ENCODE data around the gene SKAP1. TPM values are rescaled to one million over a fixed set of nuclear protein-coding genes. Genes with fewer than 3 reads are reported as not detected.

SKAP1 gene
- total RNA-seq, 1 experiment from 2014 or later, result 0.31 TPM

GRCh38 chr17:48333034-48333530 lies 96.9 kb downstream of the SKAP1 start:
- POLR2A ChIA-PET (ENCODE audit: unreplicated experiment), result no interaction called here
- DNase-seq, result peak in 1 of 2 experiments; percentile 90
- Histone ChIP-seq H3K79me2 (ENCODE audit: low read depth) (no peaks in the 10 kb centered on the region), H4K20me1 (ENCODE audit: insufficient read depth) (no peaks in the 10 kb centered on the region), H2AFZ (no peak overlapping the region), H3K4me2 (peak overlapping the region; percentile 48), H3K9me3 (ENCODE audit: insufficient read depth, low read depth) (no peaks in the 10 kb centered on the region), H3K27ac (peak overlapping the region; percentile 42), H3K4me1 (replicated peaks; ENCODE audit: insufficient read depth) (peaks cover 37% of the 10 kb centered on the region), H3K36me3 (ENCODE audit: low read depth) (no peaks in the 10 kb centered on the region), H3K9me2 (ENCODE audit: insufficient read depth) (no peaks in the 10 kb centered on the region), H3F3A (ENCODE audit: insufficient read depth, low read depth) (0 out of 2 replicates have a peak, but pooled peaks cover 4% of the 10 kb centered on the region), H3K27me3 (ENCODE audit: insufficient read depth, low read depth) (no peaks in the 10 kb centered on the region), H3K4me3 (no peak overlapping the region)
- CTCF ChIA-PET, result interaction anchor here (1.1 to 1.5 kb wide), 3 partner anchors 70 to 140 kb away, joined by 3 to 4 read pairs (median 4); no protein-coding TSS in a partner anchor
- TF ChIP-seq EZH2 (IDR thresholded peaks at IDR 0.05; ENCODE audit: low read depth) (no peak), CTCF (conservative IDR thresholded peaks at IDR 0.05) (no peak)
- intact Hi-C loops (cut with micrococcal nuclease; ENCODE audit: unreplicated experiment), result loop anchor here (10.0 kb wide), 2 partner anchors 148 to 308 kb away; no protein-coding TSS in a partner anchor
- no TSS peak for BruUV-seq (replicated peaks)

GRCh38 chr17:48330887-48331286 lies 99.1 kb downstream of the SKAP1 start:
- Histone ChIP-seq H3K4me2 (0 out of 2 replicates have a peak overlapping the region, but pooled peaks have one; percentile 5), H3F3A (ENCODE audit: insufficient read depth, low read depth) (0 out of 2 replicates have a peak, but pooled peaks cover 4% of the 10 kb centered on the region), H4K20me1 (ENCODE audit: insufficient read depth) (no peaks in the 10 kb centered on the region), H3K4me3 (no peak overlapping the region), H3K9me3 (ENCODE audit: insufficient read depth, low read depth) (no peaks in the 10 kb centered on the region), H3K36me3 (ENCODE audit: low read depth) (no peaks in the 10 kb centered on the region), H3K9me2 (ENCODE audit: insufficient read depth) (no peaks in the 10 kb centered on the region), H3K4me1 (replicated peaks; ENCODE audit: insufficient read depth) (peaks cover 37% of the 10 kb centered on the region), H3K27ac (no peak overlapping the region), H3K79me2 (ENCODE audit: low read depth) (no peaks in the 10 kb centered on the region), H2AFZ (no peak overlapping the region), H3K27me3 (ENCODE audit: insufficient read depth, low read depth) (no peaks in the 10 kb centered on the region)
- DNase-seq, result no peak
- TF ChIP-seq EZH2 (IDR thresholded peaks at IDR 0.05; ENCODE audit: low read depth) (no peak), CTCF (conservative IDR thresholded peaks at IDR 0.05) (no peak)
- no TSS peak for BruUV-seq (replicated peaks)
- ChIA-PET CTCF (interaction anchor here (0.7 kb wide), 1 partner anchor 250 kb away, joined by 3 read pairs; no protein-coding TSS in a partner anchor), POLR2A (ENCODE audit: unreplicated experiment) (no interaction called here)
- intact Hi-C loops (cut with micrococcal nuclease; ENCODE audit: unreplicated experiment), result loop anchor here (10.0 kb wide), 2 partner anchors 146 to 306 kb away; no protein-coding TSS in a partner anchor

GRCh38 chr17:48330421-48330820 lies 99.6 kb downstream of the SKAP1 start:
- 0 out of 2 replicates have a peak overlapping the region, but pooled peaks have one; percentile 5 for H3K4me2 ChIP-seq
- no peaks in the 10 kb centered on the region for H3K9me3 ChIP-seq (ENCODE audit: insufficient read depth, low read depth)
- ChIA-PET CTCF (interaction anchor here (0.7 kb wide), 1 partner anchor 250 kb away, joined by 3 read pairs; no protein-coding TSS in a partner anchor), POLR2A (ENCODE audit: unreplicated experiment) (no interaction called here)
- BruUV-seq (replicated peaks), result no TSS peak
- no peaks in the 10 kb centered on the region for H3K27me3 ChIP-seq (ENCODE audit: insufficient read depth, low read depth)
- no peaks in the 10 kb centered on the region for H4K20me1 ChIP-seq (ENCODE audit: insufficient read depth)
- DNase-seq, result peak in 1 of 2 experiments; percentile 60
- no peak overlapping the region for H3K4me3 ChIP-seq
- H3K4me1 ChIP-seq (replicated peaks; ENCODE audit: insufficient read depth), result peaks cover 37% of the 10 kb centered on the region
- H3F3A ChIP-seq (ENCODE audit: insufficient read depth, low read depth), result 0 out of 2 replicates have a peak, but pooled peaks cover 4% of the 10 kb centered on the region
- H3K36me3 ChIP-seq (ENCODE audit: low read depth), result no peaks in the 10 kb centered on the region
- intact Hi-C loops (cut with micrococcal nuclease; ENCODE audit: unreplicated experiment), result loop anchor here (10.0 kb wide), 2 partner anchors 146 to 306 kb away; no protein-coding TSS in a partner anchor
- H3K27ac ChIP-seq, result no peak overlapping the region
- TF ChIP-seq EZH2 (IDR thresholded peaks at IDR 0.05; ENCODE audit: low read depth), result no peak
- TF ChIP-seq CTCF (conservative IDR thresholded peaks at IDR 0.05), result no peak
- H3K9me2 ChIP-seq (ENCODE audit: insufficient read depth), result no peaks in the 10 kb centered on the region
- H3K79me2 ChIP-seq (ENCODE audit: low read depth), result no peaks in the 10 kb centered on the region
- no peak overlapping the region for H2AFZ ChIP-seq
